AG04450 (cell line): ENCODE data around the gene SH2D3A. TPM values are rescaled to one million over a fixed set of nuclear protein-coding genes. Genes with fewer than 3 reads are reported as not detected.

Experiments used
- CTCF ChIA-PET: fragments of 300-600, 350-600 bp; formaldehyde crosslinking; extraction: SDS; loops from one replicate; lab custom pipeline; 2022; ENCODE audit warnings: antibody characterized with exemption, inconsistent platforms; lab: Charles Lee
- POLR2A ChIA-PET: fragments of 350-600 bp; formaldehyde crosslinking; extraction: SDS; loops from one replicate; lab custom pipeline; 2021; ENCODE audit warnings: antibody characterized with exemption, inconsistent platforms; lab: Yijun Ruan, JAX
- DNase-seq: peaks from one replicate; pipeline ENCODE4 v3.0.0-alpha.2; 2011; ENCODE audit warnings: low read depth, low spot score
- H3K27ac ChIP-seq: one replicate; pipeline ENCODE4 v1.5.1; 2012; ENCODE audit warnings: low read depth, low read length, control low read depth
- H3K27me3 ChIP-seq: one replicate; pipeline ENCODE4 v1.6.0; 2012; ENCODE audit warnings: low read length; ENCODE audit not compliant: control insufficient read depth, insufficient read depth
- H3K4me3 ChIP-seq: 2 replicates; pipeline ENCODE4 v1.5.1; 2011; ENCODE audit warnings: mild to moderate bottlenecking, low read depth, low read length, control low read depth
- H3K9me3 ChIP-seq: 2 replicates; pipeline ENCODE4 v1.5.1; 2012; ENCODE audit warnings: low read length; ENCODE audit not compliant: control insufficient read depth, insufficient read depth
- CTCF ChIP-seq: IDR thresholded peaks from 2 replicates; pipeline ENCODE4 v1.5.1; 2011; ENCODE audit warnings: low read depth, low read length, control low read depth, inconsistent platforms
- polyA plus RNA-seq: library from polyadenylated mRNA; depleted of rRNA; stranded (reverse); fragments of >200 nt; gene quantifications from 2 replicates; pipeline ENCODE4 v1.2.3, GENCODE V29; 2011

Gene SH2D3A
- polyA plus RNA-seq, 1 experiment, result not detected

GRCh38 chr19:6714749-6715555 is 52.3 kb downstream of the SH2D3A start:
- peaks cover 18% of the 10 kb centered on the region; the same call in 1 of the 2 replicates for H3K9me3 ChIP-seq
- ChIA-PET POLR2A (no interaction called here), CTCF (interaction anchor here (0.9 kb wide), 1 partner anchor 147 kb away, joined by 3 read pairs; no protein-coding TSS in a partner anchor)
- no peak for DNase-seq
- H3K27me3 ChIP-seq, result peaks cover 5% of the 10 kb centered on the region
- no peak for TF ChIP-seq CTCF
- H3K27ac ChIP-seq, result no peak overlapping the region
- no peak overlapping the region for H3K4me3 ChIP-seq

- H3K27me3 ChIP-seq, result peaks cover 5% of the 10 kb centered on the region
- CTCF ChIA-PET, result no interaction called here
- POLR2A ChIA-PET, result no interaction called here
Measured at GRCh38 chr19:6713773-6714692, 53.2 kb downstream of the SH2D3A start.

GRCh38 chr19:6712692-6713670 is 54.3 kb downstream of the SH2D3A start:
- H3K9me3 ChIP-seq, result peaks cover 9% of the 10 kb centered on the region; the same call in 1 of the 2 replicates
- TF ChIP-seq CTCF, result no peak
- H3K4me3 ChIP-seq, result no peak overlapping the region
- no peak overlapping the region for H3K27ac ChIP-seq
- H3K27me3 ChIP-seq, result peaks cover 5% of the 10 kb centered on the region
- ChIA-PET POLR2A (no interaction called here), CTCF (no interaction called here)
- no peak for DNase-seq

More at GRCh38 chr19:6713773-6714692, 53.2 kb downstream of the SH2D3A start:
- no peak for TF ChIP-seq CTCF
- Histone ChIP-seq H3K9me3 (peaks cover 14% of the 10 kb centered on the region; the same call in 1 of the 2 replicates), H3K27ac (no peak overlapping the region), H3K4me3 (no peak overlapping the region)
- no peak for DNase-seq

GRCh38 chr19:6712231-6712630 is 55.0 kb downstream of the SH2D3A start:
- TF ChIP-seq CTCF, result no peak
- H3K9me3 ChIP-seq, result peaks cover 5% of the 10 kb centered on the region; the same call in 1 of the 2 replicates
- CTCF ChIA-PET, result no interaction called here
- DNase-seq, result no peak
- no peak overlapping the region for H3K4me3 ChIP-seq
- H3K27me3 ChIP-seq, result peaks cover 5% of the 10 kb centered on the region
- H3K27ac ChIP-seq, result no peak overlapping the region
- POLR2A ChIA-PET, result no interaction called here
